GM18526 (cell line): ENCODE data around the gene RBM20.

Experiments used
- POLR2A ChIP-seq: IDR thresholded peaks from 3 replicates; pipeline ENCODE4 v1.6.1; 2011; ENCODE audit not compliant: insufficient read length; ENCODE audit errors: extremely low read depth

Gene RBM20

DNA sequence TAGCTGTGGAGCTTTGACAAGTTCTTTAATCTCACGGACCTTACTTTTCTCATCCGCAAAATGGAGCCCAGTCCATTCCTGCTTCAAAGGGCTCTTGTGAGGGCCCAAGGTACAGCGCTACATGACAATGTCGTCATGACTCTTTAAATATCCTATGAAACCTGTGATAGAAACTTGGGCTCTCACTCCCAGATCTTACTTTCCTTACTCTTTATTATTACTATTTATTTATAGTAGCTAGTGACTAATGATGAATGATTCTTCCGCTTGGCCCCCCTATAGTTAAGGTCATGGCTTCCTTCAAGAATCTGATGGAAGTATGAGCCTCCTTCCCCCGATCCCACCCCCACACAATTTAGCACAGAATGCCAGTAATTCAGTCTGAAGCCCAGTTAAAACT is 41.9 kb downstream of the RBM20 start:
- TF ChIP-seq POLR2A, result no peak

- no peak for TF ChIP-seq POLR2A
These were observed 42.8 kb downstream of the RBM20 start for GRCh38 chr10:110686949-110687348.

- no peak for TF ChIP-seq POLR2A
These were observed 43.3 kb downstream of the RBM20 start for GRCh38 chr10:110687400-110687799.

- no peak for TF ChIP-seq POLR2A
These were observed 47.0 kb downstream of the RBM20 start for GRCh38 chr10:110691139-110691538.

- no peak for TF ChIP-seq POLR2A
These were observed 50.1 kb downstream of the RBM20 start for GRCh38 chr10:110694263-110694662.

DNA sequence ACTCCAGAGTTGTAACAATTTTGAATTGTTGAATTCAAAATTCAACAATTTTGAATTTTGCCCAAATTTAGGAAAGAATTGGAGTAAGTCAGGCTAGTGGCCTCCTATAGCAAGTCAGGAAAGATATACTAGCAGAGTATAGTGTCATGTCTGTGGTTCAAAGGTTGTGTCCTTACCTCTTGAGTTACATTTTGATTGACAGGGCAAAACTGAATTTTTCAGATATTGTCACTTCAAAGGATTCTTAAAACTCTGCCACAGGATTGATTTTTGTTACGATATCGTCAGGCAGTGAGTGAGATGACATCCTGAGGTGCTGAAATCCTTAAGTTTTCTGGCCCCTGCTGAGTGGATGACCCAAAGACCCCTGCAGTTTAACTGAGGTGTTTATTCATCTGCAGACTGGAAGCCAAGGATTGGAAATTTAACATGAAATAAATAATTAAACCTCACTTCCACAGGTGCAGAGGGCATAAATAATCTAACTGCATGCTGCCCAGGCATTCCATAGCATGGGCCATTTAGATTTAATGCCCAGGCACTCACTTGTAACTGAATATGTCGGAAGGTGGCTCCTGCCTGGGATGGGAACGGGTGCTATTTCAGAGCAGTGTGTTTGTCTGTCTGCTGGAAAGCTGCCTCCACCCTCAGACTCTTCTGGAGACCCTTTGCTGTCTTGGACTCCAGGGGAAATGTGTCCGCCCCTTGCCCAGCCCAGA is 50.8 kb downstream of the RBM20 start:
- no peak for TF ChIP-seq POLR2A

- TF ChIP-seq POLR2A, result no peak
These were observed 51.4 kb downstream of the RBM20 start for GRCh38 chr10:110695539-110695886.

DNA sequence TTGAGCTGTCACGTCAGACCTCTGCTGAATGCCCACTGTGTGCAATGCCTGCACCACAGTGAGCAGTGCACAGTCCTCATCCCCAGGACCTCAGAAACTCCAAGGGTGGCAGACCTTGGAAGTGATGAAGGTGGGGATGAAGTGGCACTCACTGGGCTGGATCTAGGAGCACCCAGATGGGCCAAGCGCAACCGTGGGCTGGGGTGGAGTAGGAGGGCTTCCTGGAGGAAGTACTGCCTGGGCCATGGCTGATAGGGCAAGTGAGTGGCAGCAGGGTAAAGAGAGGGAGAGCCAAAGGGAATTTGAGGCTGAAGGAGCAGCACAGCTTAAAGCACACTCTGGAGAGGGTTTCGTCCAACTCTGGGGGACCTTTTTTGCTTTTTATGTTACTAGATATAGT is 52.3 kb downstream of the RBM20 start:
- no peak for TF ChIP-seq POLR2A

GRCh38 chr10:110698340-110698739 is 54.2 kb downstream of the RBM20 start:
- TF ChIP-seq POLR2A, result no peak

- no peak for TF ChIP-seq POLR2A
These were observed 54.7 kb downstream of the RBM20 start for GRCh38 chr10:110698782-110699201.

DNA sequence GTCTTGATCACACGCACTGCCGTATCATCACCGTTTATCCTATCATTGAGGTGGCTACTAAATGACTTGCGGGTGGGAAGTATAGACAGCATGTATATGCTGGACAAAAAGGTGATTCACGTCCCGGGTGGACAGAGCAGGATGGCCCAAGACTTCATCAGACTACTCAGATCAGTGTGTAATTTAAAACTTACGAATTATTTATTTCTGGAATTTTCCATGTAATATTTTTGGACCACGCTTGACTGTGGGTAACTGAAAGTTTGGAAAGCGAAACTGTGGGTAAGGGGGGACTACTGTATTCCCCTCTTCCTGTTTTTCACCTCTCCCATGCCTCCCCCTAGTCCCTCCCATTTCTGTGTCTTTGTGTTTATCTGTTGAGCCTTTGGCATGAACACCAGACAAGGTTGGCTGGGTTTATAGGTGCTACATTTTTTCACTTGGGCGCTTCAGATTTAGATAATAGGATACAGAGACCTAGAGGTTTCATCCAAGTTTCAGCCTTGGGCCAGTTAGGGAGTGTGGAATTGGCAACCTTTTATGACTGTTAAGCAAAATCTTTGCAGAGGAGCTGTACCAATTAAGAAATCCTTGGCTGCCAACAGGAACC is 55.8 kb downstream of the RBM20 start:
- TF ChIP-seq POLR2A, result no peak

DNA sequence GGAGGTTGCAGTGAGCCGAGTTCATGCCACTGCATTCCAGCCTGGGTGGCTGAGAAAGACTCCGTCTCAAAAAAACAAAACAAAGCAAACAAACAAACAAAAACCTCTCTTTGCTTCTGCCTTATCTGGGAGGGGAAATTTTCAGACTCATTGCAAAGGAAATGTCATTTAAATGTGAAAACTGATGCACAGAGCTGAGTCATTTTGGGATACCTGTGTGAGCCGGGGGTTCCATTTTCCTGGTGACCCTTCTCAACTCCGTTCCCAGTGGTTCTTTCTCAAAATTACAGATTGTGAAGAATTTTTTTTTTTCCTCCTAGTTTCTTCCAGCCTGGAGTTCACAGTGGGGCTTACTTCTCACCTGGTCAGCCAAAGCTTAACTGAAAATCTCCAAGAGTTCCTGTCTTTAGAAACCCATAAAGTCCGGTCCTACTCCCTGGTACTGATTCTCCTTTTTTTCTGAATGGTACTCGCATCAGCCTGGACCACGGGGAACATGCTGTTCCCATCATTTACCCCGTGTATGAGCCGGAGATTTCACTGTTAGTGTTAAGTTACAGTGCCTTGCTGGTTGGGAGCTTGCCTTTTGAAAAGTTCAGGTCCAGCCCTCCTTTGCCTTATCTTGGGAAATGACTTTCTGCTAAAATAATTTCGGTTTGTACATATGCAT is 56.9 kb downstream of the RBM20 start:
- no peak for TF ChIP-seq POLR2A

- no peak for TF ChIP-seq POLR2A
These were observed 57.5 kb downstream of the RBM20 start for GRCh38 chr10:110701617-110701971.

DNA sequence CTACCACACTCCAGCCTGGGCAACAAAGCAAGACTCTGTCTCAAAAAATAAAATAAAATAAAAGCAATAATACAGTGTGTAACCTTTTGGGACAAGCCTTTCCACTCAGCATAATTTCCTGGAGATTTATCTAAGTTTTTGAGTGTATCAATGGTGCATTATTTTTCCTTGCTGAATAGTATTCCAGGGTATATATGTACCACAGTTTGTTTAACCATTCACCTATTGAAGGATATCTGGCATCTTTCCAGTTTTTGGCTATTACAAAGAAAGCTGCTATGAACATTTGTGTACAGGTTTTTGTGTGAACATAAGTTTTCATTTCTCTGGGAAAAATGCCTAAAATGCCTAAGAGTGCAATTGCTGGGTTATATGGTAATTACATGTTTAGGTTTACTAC is 59.9 kb downstream of the RBM20 start:
- TF ChIP-seq POLR2A, result no peak

GRCh38 chr10:110704906-110705476 is 60.9 kb downstream of the RBM20 start:
- no peak for TF ChIP-seq POLR2A

GRCh38 chr10:110706690-110707098 is 62.6 kb downstream of the RBM20 start:
- no peak for TF ChIP-seq POLR2A
